ENCODE results near the gene TBX21.

Gene TBX21

GRCh38 chr17:47698749-47699535, 34.1 kb upstream of the TBX21 start:
- peak; percentile 79 to 85 for DNase-seq (ENCODE audit: low read depth in 2 of 2)

GRCh38 chr17:47699536-47699840, 33.5 kb upstream of the TBX21 start:
- no peak for DNase-seq (ENCODE audit: low read depth in 2 of 2)

GRCh38 chr17:47700471-47701449, 32.3 kb upstream of the TBX21 start:
- DNase-seq (ENCODE audit: low read depth in 2 of 2): no peak

- no peak for DNase-seq (ENCODE audit: low read depth in 2 of 2)
Measured at GRCh38 chr17:47701608-47702007, 31.4 kb upstream of the TBX21 start.

GRCh38 chr17:47702391-47702995, 30.5 kb upstream of the TBX21 start:
- DNase-seq (ENCODE audit: low read depth in 2 of 2): no peak

GRCh38 chr17:47703191-47703591, 29.8 kb upstream of the TBX21 start:
- DNase-seq (ENCODE audit: low read depth in 2 of 2): peak in 1 of 2 experiments; percentile 51

- DNase-seq (ENCODE audit: low read depth in 2 of 2): no peak
Measured at GRCh38 chr17:47703671-47704070, 29.4 kb upstream of the TBX21 start.

- no peak for DNase-seq (ENCODE audit: low read depth in 2 of 2)
Measured at GRCh38 chr17:47704116-47704515, 28.9 kb upstream of the TBX21 start.

GRCh38 chr17:47704736-47705135, 28.3 kb upstream of the TBX21 start:
- no peak for DNase-seq (ENCODE audit: low read depth in 2 of 2)

- peak in 1 of 2 experiments; percentile 56 for DNase-seq (ENCODE audit: low read depth in 2 of 2)
Measured at GRCh38 chr17:47705536-47706530, 27.2 kb upstream of the TBX21 start.

- no peak for DNase-seq (ENCODE audit: low read depth in 2 of 2)
Measured at GRCh38 chr17:47707056-47707804, 25.8 kb upstream of the TBX21 start.

GRCh38 chr17:47707884-47708283, 25.2 kb upstream of the TBX21 start:
- no peak for DNase-seq (ENCODE audit: low read depth in 2 of 2)

GRCh38 chr17:47708312-47708863, 24.6 kb upstream of the TBX21 start:
- DNase-seq (ENCODE audit: low read depth in 2 of 2): no peak

- DNase-seq (ENCODE audit: low read depth in 2 of 2): no peak
Measured at GRCh38 chr17:47708864-47709541, 24.0 kb upstream of the TBX21 start.

- DNase-seq (ENCODE audit: low read depth in 2 of 2): no peak
Measured at GRCh38 chr17:47709594-47709993, 23.4 kb upstream of the TBX21 start.

GRCh38 chr17:47711366-47712099, 21.5 kb upstream of the TBX21 start:
- DNase-seq (ENCODE audit: low read depth in 2 of 2): no peak

GRCh38 chr17:47712330-47713023, 20.6 kb upstream of the TBX21 start:
- DNase-seq (ENCODE audit: low read depth in 2 of 2): no peak

- no peak for DNase-seq (ENCODE audit: low read depth in 2 of 2)
Measured at GRCh38 chr17:47713980-47714700, 18.9 kb upstream of the TBX21 start.

Data from stimulated activated CD4-positive, alpha-beta T cell treated with anti-CD3 and anti-CD28 coated beads, Interleukin-12 subunit alpha, Interleukin-12 subunit beta, amount 100 ng/mL, for 24 hours (primary cell).